Neural progenitor cell (in vitro differentiated cells): ENCODE data around the gene GALNT3. TPM values are rescaled to one million over a fixed set of nuclear protein-coding genes. Genes with fewer than 3 reads are reported as not detected.

Source experiments
- DNase-seq: peaks from one replicate; pipeline ENCODE4 v3.0.0-alpha.2; 2016; ENCODE audit warnings: low spot score
- H2AFZ ChIP-seq: fragments of 200-600 bp; sonication (generic); replicated peaks from 2 replicates; pipeline ENCODE4 v1.6.1; 2016; ENCODE audit warnings: antibody characterized with exemption
- H3F3A ChIP-seq: fragments of 200-600 bp; sonication (generic); 2 replicates; pipeline ENCODE4 v1.6.1; 2016; ENCODE audit warnings: antibody characterized with exemption, low read depth
- H3K27ac ChIP-seq: fragments of 200-600 bp; sonication (generic); 2 replicates; pipeline ENCODE4 v1.5.1; 2016; ENCODE audit warnings: mild to moderate bottlenecking
- H3K27me3 ChIP-seq: fragments of 200-600 bp; sonication (generic); 2 replicates; pipeline ENCODE4 v1.6.1; 2016; ENCODE audit warnings: mild to moderate bottlenecking, moderate library complexity
- H3K36me3 ChIP-seq: fragments of 200-600 bp; sonication (generic); 2 replicates; pipeline ENCODE4 v1.5.1; 2016
- H3K4me1 ChIP-seq: fragments of 200-600 bp; sonication (generic); 2 replicates; pipeline ENCODE4 v1.6.1; 2016; ENCODE audit warnings: mixed run types
- H3K4me2 ChIP-seq: fragments of 200-600 bp; sonication (generic); 2 replicates; pipeline ENCODE4 v1.6.1; 2016
- H3K4me3 ChIP-seq: fragments of 200-600 bp; sonication (generic); 2 replicates; pipeline ENCODE4 v1.5.1; 2016
- H3K79me2 ChIP-seq: fragments of 200-600 bp; sonication (generic); 2 replicates; pipeline ENCODE4 v1.6.1; 2016; ENCODE audit warnings: low read depth
- H3K9ac ChIP-seq: fragments of 200-600 bp; sonication (generic); 2 replicates; pipeline ENCODE4 v1.6.1; 2016
- H3K9me3 ChIP-seq: fragments of 200-600 bp; sonication (generic); 2 replicates; pipeline ENCODE4 v1.5.1; 2016; ENCODE audit warnings: low read depth
- H4K20me1 ChIP-seq: fragments of 200-600 bp; sonication (generic); 2 replicates; pipeline ENCODE4 v1.6.1; 2016; ENCODE audit warnings: low read depth
- H3K27ac Mint-ChIP-seq: 3 replicates; pipeline ENCODE4 v1.8.0; 2021; ENCODE audit warnings: mixed read lengths
- H3K27me3 Mint-ChIP-seq: 2 replicates; pipeline ENCODE4 v1.8.0; 2022; ENCODE audit warnings: low read depth, mild to moderate bottlenecking, inconsistent platforms, moderate library complexity, mixed read lengths; ENCODE audit not compliant: insufficient read depth
- H3K36me3 Mint-ChIP-seq: 3 replicates; pipeline ENCODE4 v1.8.0; 2021; ENCODE audit warnings: mixed read lengths
- H3K4me1 Mint-ChIP-seq: 3 replicates; pipeline ENCODE4 v1.8.0; 2021; ENCODE audit warnings: mixed read lengths
- H3K4me3 Mint-ChIP-seq: 3 replicates; pipeline ENCODE4 v1.8.0; 2021; ENCODE audit warnings: mild to moderate bottlenecking, moderate library complexity, mixed read lengths
- H3K9me3 Mint-ChIP-seq: 3 replicates; pipeline ENCODE4 v1.8.0; 2020; ENCODE audit warnings: mixed read lengths
- CTCF ChIP-seq: fragments of 200-600 bp; sonication (generic); IDR thresholded peaks from 2 replicates; pipeline ENCODE4 v1.5.1; 2017; ENCODE audit warnings: antibody characterized with exemption, mild to moderate bottlenecking
- EZH2 ChIP-seq: fragments of 200-600 bp; sonication (generic); IDR thresholded peaks from 2 replicates; pipeline ENCODE4 v1.6.1; 2017; ENCODE audit warnings: antibody characterized with exemption, mild to moderate bottlenecking, moderate library complexity
- EZH2phosphoT487 ChIP-seq: fragments of 200-600 bp; sonication (generic); IDR thresholded peaks from 2 replicates; pipeline ENCODE4 v1.6.1; 2017; ENCODE audit warnings: antibody characterized with exemption
- total RNA-seq: library from RNA; depleted of rRNA; stranded (reverse); fragments of >200 nt; gene quantifications from 2 replicates; pipeline ENCODE4 v1.2.3, GENCODE V29; 2015; ENCODE audit warnings: low replicate concordance

The GALNT3 gene
- total RNA-seq, 1 donor from 2014 or later: 1.9 TPM

DNA sequence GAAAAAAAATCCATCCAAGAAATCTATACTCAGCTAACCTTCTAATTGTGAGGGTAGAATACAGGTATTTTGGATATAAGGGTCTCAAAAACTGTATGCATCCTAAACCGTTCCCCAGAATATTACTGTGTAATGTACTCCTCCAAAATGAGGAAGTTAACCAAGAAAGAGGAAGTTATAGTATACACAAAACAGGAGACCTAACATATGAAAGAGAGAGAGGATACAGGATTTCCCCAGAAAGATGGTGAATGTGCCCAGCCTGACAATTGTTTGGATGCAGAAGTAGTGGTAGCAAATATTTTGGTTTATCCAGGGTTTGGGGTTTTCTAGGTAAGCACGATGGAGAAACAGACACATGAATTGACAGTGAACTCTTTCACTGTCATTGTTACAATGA is 50.6 kb downstream of the GALNT3 start:
- H3K9me3 Mint-ChIP-seq: peaks cover under 1% of the 10 kb centered on the region
- H3K4me3 ChIP-seq: no peak overlapping the region
- H3K36me3 ChIP-seq: no peaks in the 10 kb centered on the region
- H3K27ac Mint-ChIP-seq: no peak overlapping the region
- no peak for TF ChIP-seq EZH2
- no peak for TF ChIP-seq EZH2phosphoT487
- TF ChIP-seq CTCF: no peak
- no peak overlapping the region for H2AFZ ChIP-seq
- no peak for DNase-seq
- H3K27me3 Mint-ChIP-seq: no peaks in the 10 kb centered on the region
- no peak overlapping the region for H3K4me3 Mint-ChIP-seq
- H3K4me1 ChIP-seq: no peaks in the 10 kb centered on the region
- H3K4me1 Mint-ChIP-seq: no peaks in the 10 kb centered on the region
- H3K79me2 ChIP-seq: no peaks in the 10 kb centered on the region
- H3K4me2 ChIP-seq: no peak overlapping the region
- H3K36me3 Mint-ChIP-seq: no peaks in the 10 kb centered on the region
- no peaks in the 10 kb centered on the region for H3F3A ChIP-seq
- no peaks in the 10 kb centered on the region for H4K20me1 ChIP-seq
- no peak overlapping the region for H3K9ac ChIP-seq
- H3K27ac ChIP-seq: no peak overlapping the region
- no peaks in the 10 kb centered on the region for H3K27me3 ChIP-seq
- peaks cover 1% of the 10 kb centered on the region for H3K9me3 ChIP-seq

GRCh38 chr2:165725421-165725820 is 68.6 kb downstream of the GALNT3 start:
- Histone ChIP-seq H3K4me2 (no peak overlapping the region), H3K4me3 (no peak overlapping the region), H3K36me3 (no peaks in the 10 kb centered on the region), H3K9me3 (no peaks in the 10 kb centered on the region), H3K27me3 (no peaks in the 10 kb centered on the region), H3K27ac (no peak overlapping the region), H2AFZ (no peak overlapping the region), H3K9ac (no peak overlapping the region), H3K4me1 (no peaks in the 10 kb centered on the region), H4K20me1 (no peaks in the 10 kb centered on the region), H3K79me2 (no peaks in the 10 kb centered on the region), H3F3A (no peaks in the 10 kb centered on the region)
- no peaks in the 10 kb centered on the region for H3K36me3 Mint-ChIP-seq
- no peak for DNase-seq
- H3K9me3 Mint-ChIP-seq: no peaks in the 10 kb centered on the region
- H3K4me3 Mint-ChIP-seq: no peak overlapping the region
- H3K27me3 Mint-ChIP-seq: no peaks in the 10 kb centered on the region
- TF ChIP-seq CTCF (no peak), EZH2phosphoT487 (no peak), EZH2 (no peak)
- H3K4me1 Mint-ChIP-seq: peaks cover 3% of the 10 kb centered on the region
- H3K27ac Mint-ChIP-seq: no peak overlapping the region

GRCh38 chr2:165720511-165720910 is 73.5 kb downstream of the GALNT3 start:
- peaks cover 2% of the 10 kb centered on the region for H3K27me3 Mint-ChIP-seq
- no peaks in the 10 kb centered on the region for H3K27me3 ChIP-seq
- H2AFZ ChIP-seq: no peak overlapping the region
- no peaks in the 10 kb centered on the region for H3K36me3 ChIP-seq
- no peak overlapping the region for H3K27ac Mint-ChIP-seq
- H3K9ac ChIP-seq: no peak overlapping the region
- H3K4me1 Mint-ChIP-seq: peaks cover 3% of the 10 kb centered on the region
- H4K20me1 ChIP-seq: no peaks in the 10 kb centered on the region
- H3F3A ChIP-seq: no peaks in the 10 kb centered on the region
- H3K9me3 Mint-ChIP-seq: peaks cover 1% of the 10 kb centered on the region
- no peak overlapping the region for H3K4me3 Mint-ChIP-seq
- no peak overlapping the region for H3K4me2 ChIP-seq
- TF ChIP-seq EZH2phosphoT487 (no peak), EZH2 (no peak), CTCF (no peak)
- no peak for DNase-seq
- no peak overlapping the region for H3K4me3 ChIP-seq
- no peaks in the 10 kb centered on the region for H3K79me2 ChIP-seq
- no peaks in the 10 kb centered on the region for H3K4me1 ChIP-seq
- H3K9me3 ChIP-seq: no peaks in the 10 kb centered on the region
- H3K27ac ChIP-seq: no peak overlapping the region
- no peaks in the 10 kb centered on the region for H3K36me3 Mint-ChIP-seq
